Esophagus muscularis mucosa (tissue), 4 donors: ENCODE data around the gene SUSD6.

Experiments
- EP300 ChIP-seq: sonication (generic); formaldehyde crosslinking; IDR thresholded peaks from one replicate; pipeline ENCODE4 v1.6.1; 2017; ENCODE audit warnings: antibody characterized with exemption
- POLR2A ChIP-seq: fragments of 450-650 bp; IDR thresholded peaks from one replicate; pipeline ENCODE4 v1.6.1; 2017; ENCODE audit warnings: antibody characterized with exemption, moderate library complexity, mild to moderate bottlenecking, low read depth
- POLR2AphosphoS5 ChIP-seq, 2 donors: sonication (generic); formaldehyde crosslinking; IDR thresholded peaks; one replicate each; pipeline ENCODE4 v1.6.1; 2017; ENCODE audit warnings: antibody characterized with exemption in 2 of 2
- TF ChIP-seq, protein P1 (sequence below), 3 experiments: fragments of 200-600 bp in 2 of 3; fragments of 450-650 bp in 1 of 3; sonication (generic) in 2 of 3; IDR thresholded peaks; one replicate each; pipeline ENCODE4 v1.5.1; 2017 to 2019; ENCODE audit warnings: antibody characterized with exemption in 3 of 3, mild to moderate bottlenecking in 2 of 3, moderate library complexity in 1 of 3

DNA sequence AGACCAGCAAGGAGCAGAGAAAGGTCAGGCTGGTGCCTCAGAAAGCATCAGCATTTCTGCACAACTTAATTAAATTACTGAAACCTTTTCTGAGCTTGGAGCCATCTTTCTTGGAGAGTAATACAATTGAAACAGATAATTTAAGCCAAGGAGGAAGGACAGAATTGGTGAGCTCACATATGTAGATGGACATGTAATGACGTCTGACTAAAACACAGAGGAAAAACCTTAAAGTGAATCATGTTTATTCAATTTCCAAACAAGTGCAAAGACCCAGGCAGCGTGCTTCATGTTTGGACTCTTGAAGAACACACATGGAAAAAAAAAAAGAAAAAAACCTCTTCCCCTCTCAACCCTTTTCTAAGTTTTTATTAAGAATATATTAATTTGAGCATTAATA lies 19.0 kb downstream of the SUSD6 start:
- TF ChIP-seq, protein P1, sequence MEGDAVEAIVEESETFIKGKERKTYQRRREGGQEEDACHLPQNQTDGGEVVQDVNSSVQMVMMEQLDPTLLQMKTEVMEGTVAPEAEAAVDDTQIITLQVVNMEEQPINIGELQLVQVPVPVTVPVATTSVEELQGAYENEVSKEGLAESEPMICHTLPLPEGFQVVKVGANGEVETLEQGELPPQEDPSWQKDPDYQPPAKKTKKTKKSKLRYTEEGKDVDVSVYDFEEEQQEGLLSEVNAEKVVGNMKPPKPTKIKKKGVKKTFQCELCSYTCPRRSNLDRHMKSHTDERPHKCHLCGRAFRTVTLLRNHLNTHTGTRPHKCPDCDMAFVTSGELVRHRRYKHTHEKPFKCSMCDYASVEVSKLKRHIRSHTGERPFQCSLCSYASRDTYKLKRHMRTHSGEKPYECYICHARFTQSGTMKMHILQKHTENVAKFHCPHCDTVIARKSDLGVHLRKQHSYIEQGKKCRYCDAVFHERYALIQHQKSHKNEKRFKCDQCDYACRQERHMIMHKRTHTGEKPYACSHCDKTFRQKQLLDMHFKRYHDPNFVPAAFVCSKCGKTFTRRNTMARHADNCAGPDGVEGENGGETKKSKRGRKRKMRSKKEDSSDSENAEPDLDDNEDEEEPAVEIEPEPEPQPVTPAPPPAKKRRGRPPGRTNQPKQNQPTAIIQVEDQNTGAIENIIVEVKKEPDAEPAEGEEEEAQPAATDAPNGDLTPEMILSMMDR (IDR thresholded peaks at IDR 0.05): no peak
- TF ChIP-seq POLR2A: no peak
- no peak for TF ChIP-seq POLR2AphosphoS5 (IDR thresholded peaks at IDR 0.05)
- no peak for TF ChIP-seq EP300
